ENCODE measurements around the gene HNRNPF.

GRCh38 chr10:43399320-43400310 is 9.4 kb downstream of the HNRNPF start:
- TF ChIP-seq, protein P1, sequence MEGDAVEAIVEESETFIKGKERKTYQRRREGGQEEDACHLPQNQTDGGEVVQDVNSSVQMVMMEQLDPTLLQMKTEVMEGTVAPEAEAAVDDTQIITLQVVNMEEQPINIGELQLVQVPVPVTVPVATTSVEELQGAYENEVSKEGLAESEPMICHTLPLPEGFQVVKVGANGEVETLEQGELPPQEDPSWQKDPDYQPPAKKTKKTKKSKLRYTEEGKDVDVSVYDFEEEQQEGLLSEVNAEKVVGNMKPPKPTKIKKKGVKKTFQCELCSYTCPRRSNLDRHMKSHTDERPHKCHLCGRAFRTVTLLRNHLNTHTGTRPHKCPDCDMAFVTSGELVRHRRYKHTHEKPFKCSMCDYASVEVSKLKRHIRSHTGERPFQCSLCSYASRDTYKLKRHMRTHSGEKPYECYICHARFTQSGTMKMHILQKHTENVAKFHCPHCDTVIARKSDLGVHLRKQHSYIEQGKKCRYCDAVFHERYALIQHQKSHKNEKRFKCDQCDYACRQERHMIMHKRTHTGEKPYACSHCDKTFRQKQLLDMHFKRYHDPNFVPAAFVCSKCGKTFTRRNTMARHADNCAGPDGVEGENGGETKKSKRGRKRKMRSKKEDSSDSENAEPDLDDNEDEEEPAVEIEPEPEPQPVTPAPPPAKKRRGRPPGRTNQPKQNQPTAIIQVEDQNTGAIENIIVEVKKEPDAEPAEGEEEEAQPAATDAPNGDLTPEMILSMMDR (IDR thresholded peaks at IDR 0.05) = no peak
- no peak for TF ChIP-seq POLR2A (IDR thresholded peaks at IDR 0.05)
